Loucy (cell line): ENCODE data around the gene CYP46A1.

Experiments
- H2AFZ ChIP-seq: fragments of 200-600 bp; sonication (generic); 2 replicates; pipeline ENCODE4 v1.6.0; 2016; ENCODE audit warnings: antibody characterized with exemption, mild to moderate bottlenecking, low read length, moderate library complexity
- H3F3A ChIP-seq: fragments of 200-600 bp; 2 replicates; pipeline ENCODE4 v1.6.0; 2016; ENCODE audit warnings: antibody characterized with exemption, low read depth, mild to moderate bottlenecking
- H3K27me3 ChIP-seq: fragments of 200-600 bp; sonication (generic); 2 replicates; pipeline ENCODE4 v1.6.1; 2014; ENCODE audit warnings: low read length, mild to moderate bottlenecking; ENCODE audit not compliant: insufficient read depth, poor library complexity, severe bottlenecking
- H3K36me3 ChIP-seq: fragments of 200-600 bp; sonication (generic); 2 replicates; pipeline ENCODE4 v1.6.1; 2016; ENCODE audit warnings: low read length; ENCODE audit not compliant: insufficient read depth
- H3K4me1 ChIP-seq: fragments of 200-600 bp; sonication (generic); 2 replicates; pipeline ENCODE4 v1.5.1; 2014; ENCODE audit warnings: low read length, mild to moderate bottlenecking; ENCODE audit not compliant: insufficient read depth, poor library complexity, severe bottlenecking
- H3K4me2 ChIP-seq: fragments of 200-600 bp; sonication (generic); 2 replicates; pipeline ENCODE4 v1.6.0; 2014; ENCODE audit warnings: antibody characterized with exemption, low read length, low read depth, mild to moderate bottlenecking; ENCODE audit not compliant: poor library complexity, severe bottlenecking
- H3K4me3 ChIP-seq: fragments of 200-600 bp; sonication (generic); 2 replicates; pipeline ENCODE4 v1.5.1; 2014; ENCODE audit warnings: low read length, mild to moderate bottlenecking, mixed read lengths; ENCODE audit not compliant: poor library complexity, severe bottlenecking
- H3K79me2 ChIP-seq: fragments of 200-600 bp; sonication (generic); 2 replicates; pipeline ENCODE4 v1.6.1; 2014; ENCODE audit warnings: low read length; ENCODE audit not compliant: insufficient read depth
- H3K9ac ChIP-seq: fragments of 200-600 bp; sonication (generic); 2 replicates; pipeline ENCODE4 v1.6.0; 2014; ENCODE audit warnings: mild to moderate bottlenecking, low read depth, low read length, moderate library complexity; ENCODE audit not compliant: poor library complexity, severe bottlenecking
- H3K9me2 ChIP-seq: fragments of 200-600 bp; sonication (generic); replicated peaks from 2 replicates; pipeline ENCODE4 v1.6.1; 2016; ENCODE audit warnings: low read depth, low read length, mixed read lengths
- H3K9me3 ChIP-seq: fragments of 200-600 bp; sonication (generic); 2 replicates; pipeline ENCODE4 v1.6.1; 2014; ENCODE audit warnings: mild to moderate bottlenecking, antibody characterized with exemption, low read length, low read depth; ENCODE audit not compliant: insufficient read depth
- H4K20me1 ChIP-seq: fragments of 200-600 bp; sonication (generic); 2 replicates; pipeline ENCODE4 v1.6.0; 2014; ENCODE audit warnings: antibody characterized with exemption, low read length, mild to moderate bottlenecking; ENCODE audit not compliant: insufficient read depth, poor library complexity, severe bottlenecking
- EZH2phosphoT487 ChIP-seq: fragments of 200-600 bp; IDR thresholded peaks from 2 replicates; pipeline ENCODE4 v1.6.1; 2018; ENCODE audit warnings: antibody characterized with exemption, mild to moderate bottlenecking, moderate library complexity, borderline replicate concordance
- TF ChIP-seq, protein P1 (sequence below): fragments of 200-600 bp; sonication (generic); conservative IDR thresholded peaks from 2 replicates; pipeline ENCODE4 v1.5.1; 2014; ENCODE audit warnings: mild to moderate bottlenecking, antibody characterized with exemption, low read length

Gene CYP46A1

GRCh38 chr14:99684410-99684934 is 374 bp downstream of the CYP46A1 start:
- no peaks in the 10 kb centered on the region for H4K20me1 ChIP-seq
- H3K9me2 ChIP-seq = no peaks in the 10 kb centered on the region
- H2AFZ ChIP-seq = peak overlapping the region; percentile 54; the same call in 1 of the 2 replicates

GRCh38 chr14:99685151-99685591 is 1.1 kb downstream of the CYP46A1 start:
- no peak overlapping the region for H3K9ac ChIP-seq
- no peaks in the 10 kb centered on the region for H3K9me2 ChIP-seq
- no peak overlapping the region for H3K4me2 ChIP-seq
- H3K4me1 ChIP-seq = peaks cover 10% of the 10 kb centered on the region
- H3K36me3 ChIP-seq = no peaks in the 10 kb centered on the region
- no peaks in the 10 kb centered on the region for H4K20me1 ChIP-seq
- no peaks in the 10 kb centered on the region for H3K27me3 ChIP-seq
- H3K9me3 ChIP-seq = no peaks in the 10 kb centered on the region
- no peak overlapping the region for H3K4me3 ChIP-seq
- no peaks in the 10 kb centered on the region for H3K79me2 ChIP-seq
- H2AFZ ChIP-seq = no peak overlapping the region
- H3F3A ChIP-seq = no peaks in the 10 kb centered on the region
- TF ChIP-seq EZH2phosphoT487 = no peak
- TF ChIP-seq, protein P1, sequence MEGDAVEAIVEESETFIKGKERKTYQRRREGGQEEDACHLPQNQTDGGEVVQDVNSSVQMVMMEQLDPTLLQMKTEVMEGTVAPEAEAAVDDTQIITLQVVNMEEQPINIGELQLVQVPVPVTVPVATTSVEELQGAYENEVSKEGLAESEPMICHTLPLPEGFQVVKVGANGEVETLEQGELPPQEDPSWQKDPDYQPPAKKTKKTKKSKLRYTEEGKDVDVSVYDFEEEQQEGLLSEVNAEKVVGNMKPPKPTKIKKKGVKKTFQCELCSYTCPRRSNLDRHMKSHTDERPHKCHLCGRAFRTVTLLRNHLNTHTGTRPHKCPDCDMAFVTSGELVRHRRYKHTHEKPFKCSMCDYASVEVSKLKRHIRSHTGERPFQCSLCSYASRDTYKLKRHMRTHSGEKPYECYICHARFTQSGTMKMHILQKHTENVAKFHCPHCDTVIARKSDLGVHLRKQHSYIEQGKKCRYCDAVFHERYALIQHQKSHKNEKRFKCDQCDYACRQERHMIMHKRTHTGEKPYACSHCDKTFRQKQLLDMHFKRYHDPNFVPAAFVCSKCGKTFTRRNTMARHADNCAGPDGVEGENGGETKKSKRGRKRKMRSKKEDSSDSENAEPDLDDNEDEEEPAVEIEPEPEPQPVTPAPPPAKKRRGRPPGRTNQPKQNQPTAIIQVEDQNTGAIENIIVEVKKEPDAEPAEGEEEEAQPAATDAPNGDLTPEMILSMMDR = no peak

More at GRCh38 chr14:99684410-99684934, 374 bp downstream of the CYP46A1 start:
- Histone ChIP-seq H3F3A (no peaks in the 10 kb centered on the region), H3K9me3 (no peaks in the 10 kb centered on the region), H3K9ac (no peak overlapping the region), H3K27me3 (no peaks in the 10 kb centered on the region), H3K4me1 (peaks cover 10% of the 10 kb centered on the region), H3K4me2 (peak overlapping the region; percentile 68), H3K4me3 (peak overlapping the region; percentile 70), H3K79me2 (no peaks in the 10 kb centered on the region), H3K36me3 (no peaks in the 10 kb centered on the region)
- TF ChIP-seq, protein P1 = no peak
- TF ChIP-seq EZH2phosphoT487 = no peak

- Histone ChIP-seq H3F3A (no peaks in the 10 kb centered on the region), H3K4me3 (no peak overlapping the region), H3K27me3 (no peaks in the 10 kb centered on the region), H4K20me1 (no peaks in the 10 kb centered on the region), H3K4me2 (no peak overlapping the region), H3K36me3 (no peaks in the 10 kb centered on the region), H2AFZ (no peak overlapping the region), H3K9me2 (no peaks in the 10 kb centered on the region), H3K9ac (no peak overlapping the region), H3K4me1 (peaks cover 10% of the 10 kb centered on the region), H3K79me2 (no peaks in the 10 kb centered on the region), H3K9me3 (no peaks in the 10 kb centered on the region)
- TF ChIP-seq, protein P1 = no peak
- no peak for TF ChIP-seq EZH2phosphoT487
Observed at GRCh38 chr14:99685596-99685995, 1.5 kb downstream of the CYP46A1 start.
